Muscle layer of duodenum (tissue), 2 donors: ENCODE data around the gene TAS1R3.
"Not testable (repeated sequence)": the region's sequence is repeated elsewhere in the genome, so short reads cannot be mapped to it uniquely, and the experiment has no call there.

Experiments used
- H3K27ac ChIP-seq: one replicate; pipeline ENCODE4 v1.7.0; 2013; ENCODE audit warnings: mild to moderate bottlenecking, low read length
- H3K27me3 ChIP-seq: one replicate; pipeline ENCODE4 v1.7.0; 2013; ENCODE audit warnings: low read depth, mild to moderate bottlenecking, control low read depth, low read length
- H3K36me3 ChIP-seq, 2 donors: one replicate each; pipeline ENCODE4 v1.7.0; 2013; ENCODE audit warnings: low read length in 2 of 2, control low read depth in 1 of 2, mild to moderate bottlenecking in 1 of 2; ENCODE audit not compliant: insufficient read depth in 2 of 2, control insufficient read depth in 1 of 2
- H3K4me1 ChIP-seq, 2 donors: one replicate each; pipeline ENCODE4 v1.7.0; 2013; ENCODE audit warnings: low read length in 2 of 2, mild to moderate bottlenecking in 2 of 2, control low read depth in 1 of 2, moderate library complexity in 1 of 2; ENCODE audit not compliant: insufficient read depth in 2 of 2, control insufficient read depth in 1 of 2
- H3K4me3 ChIP-seq, 2 donors: one replicate each; pipeline ENCODE4 v1.7.0; 2013; ENCODE audit warnings: low read length in 2 of 2, low read depth in 1 of 2, mild to moderate bottlenecking in 1 of 2
- H3K9me3 ChIP-seq, 2 donors: one replicate each; pipeline ENCODE4 v1.7.0; 2013; ENCODE audit warnings: low read length in 2 of 2, control low read depth in 1 of 2, mild to moderate bottlenecking in 1 of 2; ENCODE audit not compliant: control insufficient read depth in 1 of 2
- donor health status: healthy.

Gene TAS1R3

GRCh38 chr1:1312450-1313314, 18.4 kb upstream of the TAS1R3 start:
- Histone ChIP-seq H3K27me3 (no peaks in the 10 kb centered on the region), H3K4me3 (no peak overlapping the region), H3K27ac (no peak overlapping the region), H3K36me3 (peaks cover 17 to 46% of the 10 kb centered on the region in 2 donors), H3K4me1 (peaks cover 0 to 14% of the 10 kb centered on the region in 2 donors), H3K9me3 (no peaks in the 10 kb centered on the region)

- Histone ChIP-seq H3K27ac (no peak overlapping the region), H3K36me3 (peaks cover 17 to 46% of the 10 kb centered on the region in 2 donors), H3K27me3 (no peaks in the 10 kb centered on the region), H3K4me1 (peaks cover 0 to 24% of the 10 kb centered on the region in 2 donors), H3K4me3 (no peak overlapping the region), H3K9me3 (no peaks in the 10 kb centered on the region)
Observed at GRCh38 chr1:1313500-1314236, 17.4 kb upstream of the TAS1R3 start.

- Histone ChIP-seq H3K4me1 (peaks cover 0 to 25% of the 10 kb centered on the region in 2 donors), H3K4me3 (no peak overlapping the region), H3K27ac (no peak overlapping the region), H3K9me3 (no peaks in the 10 kb centered on the region), H3K27me3 (no peaks in the 10 kb centered on the region), H3K36me3 (peaks cover 21 to 52% of the 10 kb centered on the region in 2 donors)
Observed at GRCh38 chr1:1314237-1314586, 16.9 kb upstream of the TAS1R3 start.

- Histone ChIP-seq H3K27ac (no peak overlapping the region), H3K36me3 (peaks cover 22 to 58% of the 10 kb centered on the region in 2 donors), H3K9me3 (no peaks in the 10 kb centered on the region)
Observed at GRCh38 chr1:1314678-1315335, 16.3 kb upstream of the TAS1R3 start.

GRCh38 chr1:1315435-1315954, 15.6 kb upstream of the TAS1R3 start:
- no peaks in the 10 kb centered on the region for H3K9me3 ChIP-seq
- H3K27me3 ChIP-seq = no peaks in the 10 kb centered on the region
- H3K4me3 ChIP-seq = no peak overlapping the region
- H3K4me1 ChIP-seq = peaks cover 0 to 20% of the 10 kb centered on the region in 2 donors
- H3K27ac ChIP-seq = no peak overlapping the region
- peaks cover 22 to 63% of the 10 kb centered on the region in 2 donors for H3K36me3 ChIP-seq

More at GRCh38 chr1:1314678-1315335, 16.3 kb upstream of the TAS1R3 start:
- H3K27me3 ChIP-seq = no peaks in the 10 kb centered on the region
- H3K4me1 ChIP-seq = peaks cover 0 to 20% of the 10 kb centered on the region in 2 donors
- H3K4me3 ChIP-seq = no peak overlapping the region

- H3K4me3 ChIP-seq, H3K27me3 ChIP-seq, H3K27ac ChIP-seq, H3K9me3 ChIP-seq: not testable (repeated sequence)
- peaks cover 0 to 25% of the 10 kb centered on the region in 2 donors for H3K4me1 ChIP-seq
- peaks cover 19 to 60% of the 10 kb centered on the region in 2 donors for H3K36me3 ChIP-seq
Observed at GRCh38 chr1:1316199-1316598, 14.9 kb upstream of the TAS1R3 start.

- peaks cover 0 to 35% of the 10 kb centered on the region in 2 donors for H3K4me1 ChIP-seq
- H3K4me3 ChIP-seq = no peak overlapping the region
- H3K9me3 ChIP-seq = no peaks in the 10 kb centered on the region
- H3K27me3 ChIP-seq = no peaks in the 10 kb centered on the region
- H3K27ac ChIP-seq = no peak overlapping the region
- peaks cover 13 to 54% of the 10 kb centered on the region in 2 donors for H3K36me3 ChIP-seq
Observed at GRCh38 chr1:1317420-1317819, 13.7 kb upstream of the TAS1R3 start.

GRCh38 chr1:1318131-1318652, 12.9 kb upstream of the TAS1R3 start:
- Histone ChIP-seq H3K4me1 (peaks cover 0 to 40% of the 10 kb centered on the region in 2 donors), H3K4me3 (no peak overlapping the region), H3K36me3 (peaks cover 13 to 47% of the 10 kb centered on the region in 2 donors)

GRCh38 chr1:1318777-1319645, 12.1 kb upstream of the TAS1R3 start:
- peaks cover 12 to 39% of the 10 kb centered on the region in 2 donors for H3K36me3 ChIP-seq

More at GRCh38 chr1:1318131-1318652, 12.9 kb upstream of the TAS1R3 start:
- Histone ChIP-seq H3K27me3 (no peaks in the 10 kb centered on the region), H3K9me3 (no peaks in the 10 kb centered on the region), H3K27ac (no peak overlapping the region)

GRCh38 chr1:1319646-1319941, 11.5 kb upstream of the TAS1R3 start:
- H3K27ac ChIP-seq = no peak overlapping the region
- no peaks in the 10 kb centered on the region for H3K27me3 ChIP-seq
- no peaks in the 10 kb centered on the region for H3K9me3 ChIP-seq
- no peak overlapping the region for H3K4me3 ChIP-seq
- peaks cover 0 to 45% of the 10 kb centered on the region in 2 donors for H3K4me1 ChIP-seq
- H3K36me3 ChIP-seq = peaks cover 6 to 33% of the 10 kb centered on the region in 2 donors

More at GRCh38 chr1:1318777-1319645, 12.1 kb upstream of the TAS1R3 start:
- Histone ChIP-seq H3K4me3 (no peak overlapping the region), H3K9me3 (no peaks in the 10 kb centered on the region), H3K27me3 (no peaks in the 10 kb centered on the region), H3K4me1 (peaks cover 0 to 45% of the 10 kb centered on the region in 2 donors), H3K27ac (no peak overlapping the region)
